ENCODE results near the gene ESYT1.
A peak's percentile ranks its signal among the peaks of the same experiment; 100 is the strongest.

Gene ESYT1

GRCh38 chr12:56137853-56138571 is 9.9 kb downstream of the ESYT1 start:
- POLR2A ChIA-PET = interaction anchor here (1.0 to 3.0 kb wide), 3 partner anchors 10 to 23 kb away, joined by 3 to 14 read pairs (median 4); partner anchors contain the start of gene ESYT1
- CTCF ChIA-PET = interaction anchor here (0.9 to 2.2 kb wide), 2 partner anchors 16 to 19 kb away, joined by 3 to 5 read pairs; partner anchors contain the start of gene ZC3H10

GRCh38 chr12:56141946-56142784 is 14.1 kb downstream of the ESYT1 start:
- Histone ChIP-seq H3K36me3 (ENCODE audit: control insufficient read depth in 2 of 2, insufficient read depth in 1 of 2, low read length in 2 of 2) (peaks cover 18 to 80% of the 10 kb centered on the region in 2 experiments; a peak in 2 of 3 replicates), H3K9me3 (ENCODE audit: control insufficient read depth, insufficient read depth, low read depth, low read length) (no peaks in the 10 kb centered on the region), H3K4me3 (ENCODE audit: low read depth, low read length) (no peak overlapping the region), H3K27ac (ENCODE audit: extremely low read depth, low read depth, low read length) (no peak overlapping the region), H3K4me1 (ENCODE audit: control insufficient read depth, insufficient read depth, low read length) (peaks cover 6% of the 10 kb centered on the region; the same call in 1 of the 2 replicates)
- ChIA-PET POLR2A (interaction anchor here (0.9 to 2.5 kb wide), 4 partner anchors 9 to 96 kb away, joined by 3 to 10 read pairs (median 6); partner anchors contain the start of genes ESYT1 and SMARCC2), CTCF (interaction anchor here (0.7 to 1.4 kb wide), 2 partner anchors 24 to 1556 kb away, joined by 4 read pairs; partner anchors contain the start of gene ZC3H10)
- no peak for TF ChIP-seq PBX3 (CRISPR knock-in tag; IDR thresholded peaks at IDR 0.05)

More at GRCh38 chr12:56137853-56138571, 9.9 kb downstream of the ESYT1 start:
- Histone ChIP-seq H3K27ac (ENCODE audit: extremely low read depth, low read depth, low read length) (no peak overlapping the region), H3K4me1 (ENCODE audit: control insufficient read depth, insufficient read depth, low read length) (no peaks in the 10 kb centered on the region), H3K4me3 (ENCODE audit: low read depth, low read length) (no peak overlapping the region), H3K36me3 (ENCODE audit: control insufficient read depth in 2 of 2, insufficient read depth in 1 of 2, low read length in 2 of 2) (peaks cover 34 to 93% of the 10 kb centered on the region in 2 experiments; a peak in 2 of 3 replicates), H3K9me3 (ENCODE audit: control insufficient read depth, insufficient read depth, low read depth, low read length) (no peaks in the 10 kb centered on the region)
- TF ChIP-seq ZNF354C (tag by site-specific recombination; IDR thresholded peaks at IDR 0.05; ENCODE audit: borderline replicate concordance, low read depth) (no peak), SCRT2 (tag by site-specific recombination; IDR thresholded peaks at IDR 0.05) (peak; percentile 45; the same call in 1 of the 2 replicates), ZNF433 (tag by site-specific recombination; IDR thresholded peaks at IDR 0.05; ENCODE audit: low read depth) (no peak)

- CTCF ChIA-PET = interaction anchor here (0.6 to 0.9 kb wide), 2 partner anchors 15 to 38 kb away, joined by 3 read pairs; partner anchors contain the start of gene ESYT1
- TF ChIP-seq AEBP2 (tag by site-specific recombination; IDR thresholded peaks at IDR 0.05; ENCODE audit: borderline replicate concordance) = no peak
- no peak for TF ChIP-seq ZNF530 (tag by site-specific recombination; IDR thresholded peaks at IDR 0.05; ENCODE audit: low read depth)
- TF ChIP-seq ZSCAN30 (tag by site-specific recombination; IDR thresholded peaks at IDR 0.05) = no peak
- TF ChIP-seq SCRT2 (tag by site-specific recombination; IDR thresholded peaks at IDR 0.05) = no peak
- no peak for TF ChIP-seq ZBTB49 (tag by site-specific recombination; IDR thresholded peaks at IDR 0.05; ENCODE audit: low read depth)
- TF ChIP-seq ZNF513 (tag by site-specific recombination; IDR thresholded peaks at IDR 0.05) = no peak
- TF ChIP-seq ZNF362 (tag by site-specific recombination; IDR thresholded peaks at IDR 0.05) = no peak
- no peak for TF ChIP-seq ZNF157 (tag by site-specific recombination; IDR thresholded peaks at IDR 0.05)
- no peak for TF ChIP-seq SP7 (tag by site-specific recombination; IDR thresholded peaks at IDR 0.05)
- no peak for TF ChIP-seq ZNF292 (tag by site-specific recombination; IDR thresholded peaks at IDR 0.05; ENCODE audit: borderline replicate concordance, low read depth)
- TF ChIP-seq ZBTB20 (tag by site-specific recombination; IDR thresholded peaks at IDR 0.05) = no peak
- no peak for TF ChIP-seq ZNF585B (tag by site-specific recombination; IDR thresholded peaks at IDR 0.05)
- TF ChIP-seq ATF2 (tag by site-specific recombination; IDR thresholded peaks at IDR 0.05; ENCODE audit: low read depth) = no peak
- no peak for TF ChIP-seq ZNF24 (tag by site-specific recombination; IDR thresholded peaks at IDR 0.05)
Observed at GRCh38 chr12:56143217-56143616, 15.2 kb downstream of the ESYT1 start.

More at GRCh38 chr12:56143217-56143616, 15.2 kb downstream of the ESYT1 start:
- Histone ChIP-seq H3K4me1 (ENCODE audit: control insufficient read depth, insufficient read depth, low read length) (peaks cover 6% of the 10 kb centered on the region; the same call in 1 of the 2 replicates), H3K36me3 (ENCODE audit: control insufficient read depth in 2 of 2, insufficient read depth in 1 of 2, low read length in 2 of 2) (peaks cover 18 to 69% of the 10 kb centered on the region in 2 experiments; a peak in 2 of 3 replicates), H3K27ac (ENCODE audit: extremely low read depth, low read depth, low read length) (no peak overlapping the region), H3K4me3 (ENCODE audit: low read depth, low read length) (no peak overlapping the region), H3K9me3 (ENCODE audit: control insufficient read depth, insufficient read depth, low read depth, low read length) (no peaks in the 10 kb centered on the region)
- POLR2A ChIA-PET = interaction anchor here (0.6 to 2.5 kb wide), 3 partner anchors 15 to 391 kb away, joined by 4 to 10 read pairs (median 7); partner anchors contain the start of gene ESYT1
